NCI-H1694 (cell line): ENCODE results near the gene LILRA2.
"Not testable (repeated sequence)": the region's sequence is repeated elsewhere in the genome, so short reads cannot be mapped to it uniquely, and the experiment has no call there.

Experiments used
- DNase-seq: peaks from one replicate; lab custom pipeline; 2025; lab: John Stamatoyannopoulos, UW

The LILRA2 gene

GRCh38 chr19:54571715-54572615 lies 1.6 kb upstream of the LILRA2 start:
- not testable (repeated sequence) for DNase-seq

DNA sequence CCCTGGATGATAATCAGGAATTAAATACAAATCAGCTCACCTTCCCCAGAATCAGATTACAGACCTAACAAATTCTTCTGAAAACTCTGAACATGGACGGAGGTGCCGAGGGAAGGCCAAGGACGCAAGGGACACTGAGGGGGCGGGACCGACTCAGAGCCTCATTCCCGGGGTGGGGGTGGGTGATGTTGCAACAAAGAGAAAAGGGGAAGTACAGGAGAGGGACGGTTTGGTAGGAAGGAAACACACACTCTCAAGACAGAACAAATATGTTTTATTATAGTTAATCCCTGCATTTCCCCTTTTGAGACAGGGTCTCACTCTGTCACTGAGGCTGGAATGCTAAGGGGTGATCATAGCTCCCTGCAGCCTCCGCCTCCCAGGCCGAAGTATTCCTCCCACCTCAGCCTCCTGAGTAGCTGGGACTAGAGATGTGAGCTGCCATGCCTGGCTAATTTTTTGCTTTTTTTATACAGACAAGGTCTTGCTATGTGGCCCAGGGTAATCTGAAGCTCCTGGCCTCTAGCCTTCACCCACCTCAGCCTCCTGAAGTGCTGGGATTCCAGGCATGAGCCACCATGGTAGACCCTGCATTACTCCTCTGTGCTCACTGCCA lies 786 bp upstream of the LILRA2 start:
- DNase-seq, result no peak

GRCh38 chr19:54574051-54574450 lies 461 bp downstream of the LILRA2 start:
- DNase-seq, result no peak

GRCh38 chr19:54574527-54575056 lies 1.0 kb downstream of the LILRA2 start:
- no peak for DNase-seq

DNA sequence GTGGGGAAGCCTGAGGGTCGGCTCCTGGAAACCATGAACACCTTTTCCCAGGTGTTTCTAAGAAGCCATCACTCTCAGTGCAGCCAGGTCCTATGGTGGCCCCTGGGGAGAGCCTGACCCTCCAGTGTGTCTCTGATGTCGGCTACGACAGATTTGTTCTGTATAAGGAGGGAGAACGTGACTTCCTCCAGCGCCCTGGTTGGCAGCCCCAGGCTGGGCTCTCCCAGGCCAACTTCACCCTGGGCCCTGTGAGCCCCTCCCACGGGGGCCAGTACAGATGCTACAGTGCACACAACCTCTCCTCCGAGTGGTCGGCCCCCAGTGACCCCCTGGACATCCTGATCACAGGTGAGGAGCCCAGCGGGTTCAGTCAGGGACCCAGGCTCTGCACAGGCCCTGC lies 1.6 kb downstream of the LILRA2 start:
- DNase-seq, result not testable (repeated sequence)

- DNase-seq, result no peak
These were observed 2.9 kb downstream of the LILRA2 start for GRCh38 chr19:54576411-54576976.

- no peak for DNase-seq
These were observed 3.7 kb downstream of the LILRA2 start for GRCh38 chr19:54577334-54577733.

DNA sequence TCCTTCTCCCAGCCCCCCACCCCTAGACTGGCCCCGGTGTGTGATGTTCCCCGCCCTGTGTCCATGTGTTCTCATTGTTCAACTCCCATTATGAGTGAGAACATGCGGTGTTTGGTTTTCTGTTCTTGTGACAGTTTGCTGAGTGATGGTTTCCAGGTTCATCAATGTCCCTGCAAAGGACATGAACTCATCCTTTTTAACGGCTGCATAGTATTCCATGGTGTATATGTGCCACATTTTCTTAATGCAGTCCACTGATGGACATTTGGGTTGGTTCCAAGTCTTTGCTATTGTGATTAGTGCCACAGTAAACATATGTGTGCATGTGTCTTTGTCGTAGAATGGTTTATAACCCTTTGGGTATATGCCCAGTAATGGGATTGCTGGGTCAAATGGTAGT lies 4.7 kb downstream of the LILRA2 start:
- not testable (repeated sequence) for DNase-seq

GRCh38 chr19:54586397-54586796 lies 12.8 kb downstream of the LILRA2 start:
- no peak for DNase-seq

DNA sequence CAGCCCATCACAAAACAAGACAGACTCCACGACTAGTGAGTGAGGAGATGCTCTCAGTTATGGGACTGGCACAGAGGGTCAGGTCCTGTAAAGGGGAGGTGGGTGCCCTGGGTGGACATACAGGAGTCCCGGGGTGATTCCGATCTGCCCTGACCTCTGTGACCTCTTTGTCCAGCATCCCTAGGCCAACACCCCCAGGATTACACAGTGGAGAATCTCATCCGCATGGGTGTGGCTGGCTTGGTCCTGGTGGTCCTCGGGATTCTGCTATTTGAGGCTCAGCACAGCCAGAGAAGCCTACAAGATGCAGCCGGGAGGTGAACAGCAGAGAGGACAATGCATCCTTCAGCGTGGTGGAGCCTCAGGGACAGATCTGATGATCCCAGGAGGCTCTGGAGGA lies 13.4 kb downstream of the LILRA2 start:
- DNase-seq, result no peak

- not testable (repeated sequence) for DNase-seq
These were observed 19.9 kb downstream of the LILRA2 start, which contains the start of gene LILRA1 for GRCh38 chr19:54593445-54593844. Gene LILRA1 (plus strand): TSS chr19:54593632. CDS start chr19:54594245, 613 bp downstream.

DNA sequence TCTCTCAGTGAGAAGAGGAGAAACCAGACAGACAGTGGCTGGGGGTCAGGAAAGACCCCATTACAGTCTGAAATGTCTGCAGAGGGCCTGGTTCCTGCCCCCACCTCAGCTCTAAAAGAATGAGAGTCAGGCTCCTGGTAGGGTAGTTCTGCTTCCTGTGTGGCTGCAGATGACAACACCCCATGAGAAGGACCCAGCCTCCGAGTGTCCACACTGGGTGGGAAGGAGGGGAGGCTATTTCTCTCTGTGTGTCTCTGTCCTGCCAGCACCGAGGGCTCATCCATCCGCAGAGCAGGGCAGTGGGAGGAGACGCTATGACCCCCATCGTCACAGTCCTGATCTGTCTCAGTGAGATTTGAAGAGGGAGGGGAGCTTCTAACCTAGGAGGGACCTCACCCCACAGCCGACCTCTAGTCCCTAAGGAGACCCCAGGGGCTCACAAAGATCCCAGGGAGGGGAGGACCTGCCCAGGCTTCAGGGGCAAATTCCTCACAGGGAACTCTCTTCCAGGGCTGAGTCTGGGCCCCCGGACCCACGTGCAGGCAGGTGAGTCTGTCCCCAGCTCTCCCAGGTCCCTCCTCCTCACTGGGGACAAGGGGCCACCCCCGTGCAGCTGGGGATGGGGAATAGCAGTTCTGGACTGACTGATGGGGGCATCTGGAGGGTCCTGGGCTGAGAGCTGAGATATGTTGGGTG lies 20.5 kb downstream of the LILRA2 start:
- not testable (repeated sequence) for DNase-seq

- no peak for DNase-seq
These were observed 21.1 kb downstream of the LILRA2 start for GRCh38 chr19:54594737-54595136.

- DNase-seq, result not testable (repeated sequence)
These were observed 22.3 kb downstream of the LILRA2 start for GRCh38 chr19:54595680-54596436.

- no peak for DNase-seq
These were observed 26.6 kb downstream of the LILRA2 start for GRCh38 chr19:54600212-54600611.

DNA sequence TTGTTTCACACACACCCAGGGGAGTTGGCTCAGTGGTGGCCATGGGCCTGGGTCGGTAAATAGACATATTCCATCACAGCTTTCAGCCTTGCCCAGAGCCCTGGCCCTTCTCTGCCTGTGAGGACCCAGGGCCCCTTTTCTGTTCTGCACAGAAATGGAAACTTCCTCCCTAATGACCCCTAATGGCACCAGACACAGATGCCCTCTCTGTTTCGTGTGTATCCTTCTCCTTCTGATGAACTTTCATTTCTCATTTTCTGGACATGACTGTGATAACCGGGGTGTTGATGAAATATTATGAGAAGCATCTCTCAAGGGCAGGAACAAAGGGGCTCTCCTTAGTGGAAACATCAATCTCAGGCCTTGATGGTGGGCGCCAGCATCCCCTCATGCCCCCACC lies 32.6 kb downstream of the LILRA2 start:
- DNase-seq, result no peak

- DNase-seq, result no peak
These were observed 33.5 kb downstream of the LILRA2 start for GRCh38 chr19:54606891-54607784.

DNA sequence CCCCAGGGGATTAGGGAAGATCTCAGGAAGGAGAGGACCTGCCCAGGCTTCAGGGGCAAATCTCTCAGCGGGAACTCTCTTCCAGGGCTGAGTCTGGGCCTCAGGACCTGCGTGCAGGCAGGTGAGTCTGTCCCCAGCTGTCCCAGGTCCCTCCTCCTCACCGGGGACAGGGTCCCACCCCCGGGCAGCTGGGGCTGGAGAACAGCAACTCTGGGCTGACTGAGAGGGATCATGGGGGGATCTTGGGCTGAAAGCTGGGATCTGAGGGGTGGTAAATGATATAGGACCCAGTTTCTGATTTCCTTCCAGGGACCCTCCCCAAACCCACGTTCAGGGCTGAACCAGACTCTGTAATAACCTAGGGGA lies 34.2 kb downstream of the LILRA2 start:
- DNase-seq, result no peak

DNA sequence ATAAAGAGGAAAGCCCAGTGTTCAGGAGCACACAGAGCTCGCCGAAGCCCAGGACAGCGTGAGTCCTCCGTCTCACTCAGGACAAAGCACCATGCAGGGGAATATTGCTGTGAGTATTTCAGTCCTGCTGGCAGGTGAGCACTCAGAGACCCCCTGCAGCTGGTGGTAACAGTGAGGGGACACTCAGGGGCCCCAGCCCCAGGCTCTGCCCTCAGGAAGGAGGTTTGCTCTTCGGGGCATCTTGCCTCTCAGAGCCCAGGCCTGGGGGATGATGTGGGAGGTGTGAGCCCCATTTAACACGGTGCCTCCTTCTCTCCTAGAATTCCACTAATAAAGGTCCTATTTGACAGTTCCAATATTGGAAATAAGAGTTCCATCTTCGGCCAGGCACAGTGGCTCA lies 34.6 kb downstream of the LILRA2 start:
- DNase-seq, result no peak

GRCh38 chr19:54608792-54609191 lies 35.2 kb downstream of the LILRA2 start:
- DNase-seq, result no peak
